DOHH2 (cell line): ENCODE results near the gene FOSL2.

Experiments
- H3F3A ChIP-seq: fragments of 200-600 bp; sonication (generic), shearing (Covaris generic); 2 replicates; pipeline ENCODE4 v1.6.0; 2016; ENCODE audit warnings: antibody characterized with exemption, mild to moderate bottlenecking; ENCODE audit not compliant: control insufficient read depth, insufficient read depth
- H3K27ac ChIP-seq: fragments of 200-600 bp; sonication (generic); 2 replicates; pipeline ENCODE4 v1.5.1; 2014; ENCODE audit warnings: low read depth, mild to moderate bottlenecking, low read length, moderate library complexity
- H3K27me3 ChIP-seq: fragments of 200-600 bp; sonication (generic); 2 replicates; pipeline ENCODE4 v1.6.1; 2014; ENCODE audit warnings: mild to moderate bottlenecking, low read length, mixed read lengths; ENCODE audit not compliant: control insufficient read depth
- H3K36me3 ChIP-seq: fragments of 200-600 bp; sonication (generic); 2 replicates; pipeline ENCODE4 v1.6.1; 2014; ENCODE audit warnings: mild to moderate bottlenecking, low read length, moderate library complexity, mixed read lengths; ENCODE audit not compliant: control insufficient read depth
- H3K4me1 ChIP-seq: fragments of 200-600 bp; sonication (generic); 2 replicates; pipeline ENCODE4 v1.6.1; 2014; ENCODE audit warnings: mild to moderate bottlenecking, low read length, mixed read lengths; ENCODE audit not compliant: control insufficient read depth
- H3K4me2 ChIP-seq: fragments of 200-600 bp; sonication (generic); 2 replicates; pipeline ENCODE4 v1.6.0; 2014; ENCODE audit warnings: mild to moderate bottlenecking, low read length, moderate library complexity
- H3K4me3 ChIP-seq: fragments of 200-600 bp; sonication (generic); 2 replicates; pipeline ENCODE4 v1.5.1; 2014; ENCODE audit warnings: mild to moderate bottlenecking, low read length, mixed read lengths
- H3K79me2 ChIP-seq: fragments of 200-600 bp; sonication (generic); 2 replicates; pipeline ENCODE4 v1.6.1; 2014; ENCODE audit warnings: mild to moderate bottlenecking, low read length, mixed read lengths; ENCODE audit not compliant: control insufficient read depth
- H3K9me2 ChIP-seq: fragments of 200-600 bp; sonication (generic); replicated peaks from 2 replicates; pipeline ENCODE4 v1.6.1; 2014; ENCODE audit warnings: mild to moderate bottlenecking, low read length, mixed read lengths; ENCODE audit not compliant: control insufficient read depth
- H3K9me3 ChIP-seq: fragments of 200-600 bp; sonication (generic); 2 replicates; pipeline ENCODE4 v1.6.1; 2014; ENCODE audit warnings: antibody characterized with exemption, low read length, mixed read lengths; ENCODE audit not compliant: control insufficient read depth, insufficient read depth
- H4K20me1 ChIP-seq: fragments of 200-600 bp; sonication (generic); 2 replicates; pipeline ENCODE4 v1.6.0; 2014; ENCODE audit warnings: low read depth, mild to moderate bottlenecking, antibody characterized with exemption, low read length, moderate library complexity; ENCODE audit not compliant: control insufficient read depth, insufficient read depth
- EZH2phosphoT487 ChIP-seq: fragments of 200-600 bp; sonication (generic); IDR thresholded peaks from 2 replicates; pipeline ENCODE4 v1.6.1; 2017; ENCODE audit warnings: borderline replicate concordance, mild to moderate bottlenecking, antibody characterized with exemption, low read length, moderate library complexity, mixed read lengths
- TF ChIP-seq, protein P1 (sequence below): fragments of 200-600 bp; sonication (generic); IDR thresholded peaks from one replicate; pipeline ENCODE4 v1.5.1; 2014; ENCODE audit warnings: antibody characterized with exemption, mild to moderate bottlenecking, low read depth, low read length; ENCODE audit not compliant: poor library complexity, severe bottlenecking

The FOSL2 gene

DNA sequence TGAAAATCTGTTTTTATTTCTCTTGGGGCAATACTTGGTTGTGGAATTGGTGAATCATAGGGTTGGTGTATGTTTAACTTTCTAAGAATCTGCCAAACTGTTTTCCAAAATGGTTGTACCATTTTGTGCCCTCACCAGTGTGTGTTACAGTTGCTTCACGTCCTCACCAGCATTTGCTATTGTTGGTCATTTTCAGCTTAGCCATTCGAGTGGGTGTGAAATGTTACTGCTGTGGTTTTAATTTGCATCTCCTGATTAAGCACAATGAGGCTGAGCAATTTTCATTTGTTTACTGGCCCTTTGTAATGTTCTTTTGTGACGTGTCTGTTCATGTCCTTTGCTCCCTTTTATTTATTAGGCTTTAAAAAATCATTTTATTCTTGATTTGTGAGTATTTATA lies 49.7 kb downstream of the FOSL2 start:
- Histone ChIP-seq H3K79me2 (no peaks in the 10 kb centered on the region), H3K27ac (no peak overlapping the region), H3K9me3 (no peaks in the 10 kb centered on the region), H3F3A (no peaks in the 10 kb centered on the region), H3K4me3 (no peak overlapping the region), H3K4me2 (no peak overlapping the region), H4K20me1 (no peaks in the 10 kb centered on the region), H3K4me1 (no peaks in the 10 kb centered on the region), H3K9me2 (no peaks in the 10 kb centered on the region), H3K36me3 (no peaks in the 10 kb centered on the region), H3K27me3 (peaks cover 6% of the 10 kb centered on the region)
- no peak for TF ChIP-seq EZH2phosphoT487
- TF ChIP-seq, protein P1, sequence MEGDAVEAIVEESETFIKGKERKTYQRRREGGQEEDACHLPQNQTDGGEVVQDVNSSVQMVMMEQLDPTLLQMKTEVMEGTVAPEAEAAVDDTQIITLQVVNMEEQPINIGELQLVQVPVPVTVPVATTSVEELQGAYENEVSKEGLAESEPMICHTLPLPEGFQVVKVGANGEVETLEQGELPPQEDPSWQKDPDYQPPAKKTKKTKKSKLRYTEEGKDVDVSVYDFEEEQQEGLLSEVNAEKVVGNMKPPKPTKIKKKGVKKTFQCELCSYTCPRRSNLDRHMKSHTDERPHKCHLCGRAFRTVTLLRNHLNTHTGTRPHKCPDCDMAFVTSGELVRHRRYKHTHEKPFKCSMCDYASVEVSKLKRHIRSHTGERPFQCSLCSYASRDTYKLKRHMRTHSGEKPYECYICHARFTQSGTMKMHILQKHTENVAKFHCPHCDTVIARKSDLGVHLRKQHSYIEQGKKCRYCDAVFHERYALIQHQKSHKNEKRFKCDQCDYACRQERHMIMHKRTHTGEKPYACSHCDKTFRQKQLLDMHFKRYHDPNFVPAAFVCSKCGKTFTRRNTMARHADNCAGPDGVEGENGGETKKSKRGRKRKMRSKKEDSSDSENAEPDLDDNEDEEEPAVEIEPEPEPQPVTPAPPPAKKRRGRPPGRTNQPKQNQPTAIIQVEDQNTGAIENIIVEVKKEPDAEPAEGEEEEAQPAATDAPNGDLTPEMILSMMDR = no peak

DNA sequence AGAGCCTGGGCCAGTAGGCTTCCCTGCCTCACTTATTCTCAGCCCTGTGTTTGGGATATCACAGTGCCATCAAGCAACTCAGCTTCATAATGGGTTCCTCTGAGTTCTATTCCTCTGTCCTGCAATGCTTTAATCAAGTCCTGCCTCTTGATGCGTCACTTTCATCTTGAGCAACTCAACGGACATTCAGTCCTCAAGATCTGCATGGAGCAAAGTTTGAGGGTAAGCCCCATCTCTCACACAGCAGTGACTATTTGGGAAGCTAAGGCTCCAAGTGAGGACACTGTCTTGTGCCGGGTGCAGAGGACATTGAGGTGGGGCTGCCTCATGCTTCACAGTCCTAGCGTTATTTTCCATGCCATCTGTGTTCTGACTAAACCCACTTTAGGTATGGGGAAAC lies 52.3 kb downstream of the FOSL2 start:
- no peak overlapping the region for H3K27ac ChIP-seq
- no peaks in the 10 kb centered on the region for H3K36me3 ChIP-seq
- H3K4me2 ChIP-seq = no peak overlapping the region
- no peak overlapping the region for H3K4me3 ChIP-seq
- H4K20me1 ChIP-seq = no peaks in the 10 kb centered on the region
- no peaks in the 10 kb centered on the region for H3F3A ChIP-seq
- H3K9me3 ChIP-seq = no peaks in the 10 kb centered on the region
- H3K79me2 ChIP-seq = no peaks in the 10 kb centered on the region
- TF ChIP-seq, protein P1 = no peak
- TF ChIP-seq EZH2phosphoT487 = no peak
- H3K27me3 ChIP-seq = peaks cover 6% of the 10 kb centered on the region
- no peaks in the 10 kb centered on the region for H3K4me1 ChIP-seq
- no peaks in the 10 kb centered on the region for H3K9me2 ChIP-seq

DNA sequence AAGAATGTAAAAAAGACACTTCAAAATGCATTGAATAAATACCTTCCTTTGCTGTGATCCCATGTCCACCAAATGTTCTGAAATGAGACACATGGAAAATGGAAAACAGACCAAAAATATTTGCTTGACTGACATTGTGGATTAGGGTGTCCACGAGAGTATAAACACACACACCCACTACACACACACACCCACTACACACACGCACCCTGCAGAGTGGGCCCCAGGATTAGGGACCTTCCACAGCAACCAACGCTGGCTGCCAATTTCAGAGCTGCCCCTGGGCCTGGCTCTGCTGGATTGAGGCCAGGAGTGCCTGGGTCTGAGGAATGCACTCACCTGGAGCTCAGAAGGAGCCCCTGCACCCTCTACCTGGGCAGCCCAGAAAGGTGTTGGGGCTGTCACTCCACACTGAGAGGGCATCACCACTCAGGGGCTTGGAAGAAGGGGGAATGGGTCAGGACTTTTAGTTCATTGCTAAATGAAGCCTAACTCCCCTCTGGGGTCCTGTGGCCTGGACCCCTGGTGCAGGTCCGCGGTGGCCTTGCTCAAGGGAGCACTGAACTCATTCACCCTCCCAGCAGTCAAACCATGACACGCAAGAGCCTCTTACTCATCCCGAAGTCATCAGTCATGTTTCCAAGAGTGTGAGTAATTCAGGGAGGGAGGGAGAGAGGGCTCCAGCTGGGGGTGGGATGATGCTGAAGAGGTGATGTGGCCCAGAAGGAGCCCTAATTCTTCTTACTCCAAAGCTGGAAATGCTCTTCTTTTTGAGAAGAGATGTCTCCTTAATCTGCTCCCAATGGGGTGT lies 53.0 kb downstream of the FOSL2 start:
- Histone ChIP-seq H3K27ac (no peak overlapping the region), H3K4me1 (no peaks in the 10 kb centered on the region), H3F3A (no peaks in the 10 kb centered on the region), H3K9me3 (no peaks in the 10 kb centered on the region), H3K36me3 (no peaks in the 10 kb centered on the region), H4K20me1 (no peaks in the 10 kb centered on the region), H3K4me2 (no peak overlapping the region), H3K27me3 (peaks cover 6% of the 10 kb centered on the region), H3K4me3 (no peak overlapping the region), H3K9me2 (no peaks in the 10 kb centered on the region), H3K79me2 (no peaks in the 10 kb centered on the region)
- TF ChIP-seq, protein P1 = no peak
- no peak for TF ChIP-seq EZH2phosphoT487
